Mucosa of descending colon (tissue), 3 donors: ENCODE measurements around the gene SPACDR. TPM values are rescaled to one million over a fixed set of nuclear protein-coding genes. Genes with fewer than 3 reads are reported as not detected.

Experiments
- ATAC-seq: fragments of 200-7000 bp; cut with Tn5 transposase; one replicate; pipeline ENCODE4 v1.9.1; 2020; ENCODE audit warnings: mild to moderate bottlenecking, moderate library complexity
- DNase-seq, 3 donors: peaks; one replicate each; pipeline ENCODE4 v3.0.0-alpha.2; 2020
- H3K36me3 ChIP-seq: fragments of 200-600 bp; one replicate; pipeline ENCODE4 v1.8.0; 2021; ENCODE audit warnings: low read depth, mild to moderate bottlenecking
- H3K4me1 ChIP-seq: fragments of 200-600 bp; one replicate; pipeline ENCODE4 v1.8.0; 2021; ENCODE audit warnings: low read depth, mild to moderate bottlenecking
- H3K4me3 ChIP-seq: fragments of 200-600 bp; one replicate; pipeline ENCODE4 v1.8.0; 2021; ENCODE audit warnings: mild to moderate bottlenecking
- H3K9me3 ChIP-seq: fragments of 200-600 bp; one replicate; pipeline ENCODE4 v1.8.0; 2021; ENCODE audit warnings: mild to moderate bottlenecking
- CTCF ChIP-seq: fragments of 200-600 bp; IDR thresholded peaks from one replicate; pipeline ENCODE4 v1.8.0; 2022; ENCODE audit warnings: antibody characterized with exemption, mild to moderate bottlenecking
- intact Hi-C, 2 donors: fragments of 100-400 bp; cut with DNase I in 1 of 2; cut with micrococcal nuclease in 1 of 2; formaldehyde crosslinking; loops; one replicate each; pipeline versions ENCODE4 v1.11.0 to v1.11.1; 2022; cut with DNase I, micrococcal nuclease
- total RNA-seq, 3 donors: library from RNA; stranded (reverse); fragmentation: NEBNext Ultra II Directional in 2 of 3; extraction: Animal tissue kit (Norgen Biotek cat#: 25700) in 2 of 3; gene quantifications; one replicate each; pipeline versions ENCODE4 v1.2.1 to v1.2.4, GENCODE V29; 2021 to 2023
- donor health status: DM: no; HTN: no; CAD: no; lungs with moderate emphysema.
- donor health status: DM: no; HTN: no; CAD: no.
- donor health status: DM: no; HTN: yes; CAD: no.

SPACDR gene
- total RNA-seq, 3 donors from 2014 or later = 0.43 to 1.0 (median 0.96) TPM

GRCh38 chr7:100425347-100425746 lies 38.7 kb downstream of the SPACDR start:
- intact Hi-C loops = loop anchor here in 1 of 2 donors (5.0 kb wide), 1 partner anchor 293 kb away; no protein-coding TSS in a partner anchor
- H3K4me1 ChIP-seq = peaks cover 8% of the 10 kb centered on the region
- no peaks in the 10 kb centered on the region for H3K9me3 ChIP-seq
- H3K4me3 ChIP-seq = no peak overlapping the region
- no peak for TF ChIP-seq CTCF
- peaks cover 4% of the 10 kb centered on the region for H3K36me3 ChIP-seq
- DNase-seq = no peak
- ATAC-seq = no peak

DNA sequence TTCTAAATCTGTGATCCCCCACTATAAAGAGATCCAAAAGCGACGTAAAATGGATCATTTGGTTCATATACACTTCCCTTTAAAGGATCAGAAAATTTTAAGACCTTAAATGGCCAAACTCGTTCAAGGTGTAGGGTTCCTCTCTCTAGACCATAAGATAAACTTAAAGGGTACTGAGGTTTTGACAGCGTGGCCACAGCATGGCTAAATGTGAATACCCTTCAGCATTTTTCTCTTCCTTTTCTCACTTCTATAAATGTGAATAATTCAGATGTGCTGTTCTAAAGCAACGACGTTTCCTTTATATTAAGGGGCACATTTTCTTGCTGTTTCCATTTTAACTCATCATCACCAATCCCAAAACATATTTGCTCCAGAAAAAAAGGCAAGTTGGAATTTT lies 40.7 kb downstream of the SPACDR start:
- DNase-seq = no peak
- Histone ChIP-seq H3K9me3 (no peaks in the 10 kb centered on the region), H3K4me3 (no peak overlapping the region), H3K4me1 (peaks cover 7% of the 10 kb centered on the region), H3K36me3 (no peaks in the 10 kb centered on the region)
- TF ChIP-seq CTCF = no peak
- no peak for ATAC-seq
- intact Hi-C loops = no loop called here

- ATAC-seq = no peak
- no peaks in the 10 kb centered on the region for H3K36me3 ChIP-seq
- H3K4me1 ChIP-seq = no peaks in the 10 kb centered on the region
- no peak for TF ChIP-seq CTCF
- H3K4me3 ChIP-seq = no peak overlapping the region
- H3K9me3 ChIP-seq = no peaks in the 10 kb centered on the region
- no peak for DNase-seq
- intact Hi-C loops = no loop called here
Observed at GRCh38 chr7:100419660-100420226, 44.3 kb downstream of the SPACDR start.

DNA sequence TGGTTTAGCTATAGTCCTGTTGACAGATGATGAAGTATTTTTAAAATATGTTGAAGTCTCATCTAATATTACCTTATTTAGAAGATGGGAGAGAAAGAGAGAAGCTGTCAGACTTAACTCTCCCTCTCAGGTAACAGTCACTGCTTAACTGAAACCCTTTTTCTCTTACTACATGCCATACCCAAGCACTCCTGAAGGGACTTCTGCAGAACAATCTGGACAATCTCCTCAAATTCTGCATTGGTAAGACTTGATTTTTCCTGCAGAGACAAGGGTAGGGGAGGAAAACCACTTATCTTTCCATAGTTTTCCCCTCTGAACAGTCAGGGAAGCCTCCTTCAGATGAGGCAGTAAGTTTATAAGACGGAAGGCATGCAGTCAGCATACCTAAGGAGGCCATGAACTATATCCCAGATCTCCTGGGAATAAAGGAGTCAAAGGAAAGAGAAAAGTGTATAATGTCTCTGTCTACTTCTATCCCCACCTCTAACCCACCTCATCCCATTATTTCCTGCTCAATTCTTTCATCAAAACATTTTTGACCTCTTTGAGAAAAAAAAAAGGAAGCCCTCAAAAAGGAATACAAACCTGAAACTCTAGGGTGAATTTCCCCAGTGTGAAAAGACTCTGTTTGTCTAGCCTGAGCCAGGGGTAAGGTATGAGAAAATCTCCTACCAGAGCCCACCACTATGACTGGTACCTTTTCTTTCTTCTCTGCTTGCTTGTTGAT lies 45.0 kb downstream of the SPACDR start:
- no peaks in the 10 kb centered on the region for H3K4me1 ChIP-seq
- TF ChIP-seq CTCF = no peak
- DNase-seq (no peak), ATAC-seq (no peak)
- intact Hi-C loops = no loop called here
- no peaks in the 10 kb centered on the region for H3K9me3 ChIP-seq
- H3K4me3 ChIP-seq = no peak overlapping the region
- H3K36me3 ChIP-seq = no peaks in the 10 kb centered on the region

DNA sequence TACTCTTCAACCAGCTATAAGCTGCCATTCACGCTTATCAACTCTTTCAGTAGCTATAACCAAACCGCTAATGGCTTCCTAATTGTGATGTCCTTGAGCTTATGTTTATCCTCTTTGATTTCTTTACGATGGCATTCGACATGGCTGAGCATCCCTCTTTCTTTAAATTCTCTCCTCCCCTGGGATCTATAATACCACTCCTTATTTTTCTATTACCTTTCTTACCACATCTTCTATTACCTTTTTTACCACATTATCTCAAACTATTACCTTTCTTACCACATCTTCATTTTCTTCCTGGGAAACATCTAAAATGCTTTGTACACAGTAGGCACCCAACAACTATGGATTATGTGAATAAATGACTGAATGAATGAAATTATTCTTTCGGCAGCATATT lies 48.6 kb downstream of the SPACDR start:
- no peak for DNase-seq
- Histone ChIP-seq H3K9me3 (no peaks in the 10 kb centered on the region), H3K4me3 (no peak overlapping the region), H3K4me1 (no peaks in the 10 kb centered on the region), H3K36me3 (no peaks in the 10 kb centered on the region)
- no peak for TF ChIP-seq CTCF
- intact Hi-C loops = no loop called here
- no peak for ATAC-seq
